Stomach (tissue), 9 donors: Measurements from ENCODE around the gene ADGRA1. TPM values are rescaled to one million over a fixed set of nuclear protein-coding genes. Genes with fewer than 3 reads are reported as not detected.

ENCODE experiments used
- DNase-seq, 2 donors: peaks; one replicate each; pipeline versions ENCODE4 v3.0.0 to v3.0.0-alpha.2; 2013 to 2019
- H3K27ac ChIP-seq, 5 donors: fragments of 200-600 bp in 4 of 5; sonication (generic) in 4 of 5; one replicate each; pipeline ENCODE4 v1.5.1; 2013 to 2019; ENCODE audit warnings: mild to moderate bottlenecking in 1 of 5, moderate library complexity in 1 of 5
- H3K27me3 ChIP-seq, 3 donors: fragments of 200-600 bp; sonication (generic); one replicate each; pipeline ENCODE4 v1.5.1; 2017 to 2019; ENCODE audit warnings: mixed run types in 1 of 3
- H3K36me3 ChIP-seq, 4 donors: fragments of 200-600 bp; sonication (generic); 1 replicate in 3 of 4; 2 replicates in 1 of 4; pipeline ENCODE4 v1.5.1; 2016 to 2019
- H3K4me1 ChIP-seq, 4 donors: fragments of 200-600 bp; sonication (generic); one replicate each; pipeline ENCODE4 v1.5.1; 2016 to 2019
- H3K4me3 ChIP-seq, 4 donors: fragments of 200-600 bp; sonication (generic) in 3 of 4; one replicate each; pipeline ENCODE4 v1.5.1; 2016 to 2019; ENCODE audit warnings: mild to moderate bottlenecking in 1 of 4
- H3K9me3 ChIP-seq, 4 donors: fragments of 200-600 bp; sonication (generic); one replicate each; pipeline ENCODE4 v1.5.1; 2016 to 2019
- EP300 ChIP-seq: sonication (generic); formaldehyde crosslinking; IDR thresholded peaks from one replicate; pipeline ENCODE4 v1.6.1; 2017; ENCODE audit warnings: antibody characterized with exemption
- POLR2A ChIP-seq, 4 donors: fragments of 450-650 bp; IDR thresholded peaks; one replicate each; pipeline ENCODE4 v1.6.1; 2016; ENCODE audit warnings: antibody characterized with exemption in 4 of 4, control low read depth in 2 of 4, mild to moderate bottlenecking in 1 of 4, moderate library complexity in 1 of 4
- POLR2AphosphoS5 ChIP-seq, 3 donors: sonication (generic); formaldehyde crosslinking; IDR thresholded peaks; one replicate each; pipeline ENCODE4 v1.6.1; 2016; ENCODE audit warnings: antibody characterized with exemption in 3 of 3
- WGBS, 5 donors: extraction: QIAGEN DNeasy Blood & Tissue Kit in 3 of 5; methylation state at CpG; one replicate each; pipeline versions ENCODE4 v1.1.5 to v1.1.7; 2013 to 2018; 5-methylcytosine and 5-hydroxymethylcytosine counted together
- intact Hi-C: fragments of 100-400 bp; cut with DNase I; formaldehyde crosslinking; loops from one replicate; pipeline ENCODE4 v1.15.1; 2023; ENCODE audit warnings: low total_unique reads
- polyA plus RNA-seq, 3 donors: library from polyadenylated mRNA; stranded (reverse); fragments of 200-250 nt; gene quantifications; one replicate each; pipeline ENCODE4 v1.2.3, GENCODE V29; 2013
- total RNA-seq, 5 donors: library from RNA; depleted of rRNA; stranded (reverse); fragments of >200 nt; gene quantifications; one replicate each; pipeline versions ENCODE4 v1.1.0 to v1.2.3, GENCODE V29; 2014 to 2016
- TF ChIP-seq, protein P1 (sequence below), 7 experiments: fragments of 450-650 bp in 4 of 7; fragments of 200-600 bp in 3 of 7; sonication (generic) in 3 of 7; IDR thresholded peaks; one replicate each; pipeline ENCODE4 v1.5.1; 2016 to 2019; ENCODE audit warnings: antibody characterized with exemption in 7 of 7, control low read depth in 2 of 7, mild to moderate bottlenecking in 1 of 7
- donor health status: healthy with polysubstance abuse.
- donor health status: Bipolar disorder and iron deficiency.
- donor health status: healthy.

ADGRA1 gene
- total and polyA plus RNA-seq, 8 donors, result under 0.01 to 0.73 (median 0.14) TPM; not detected in 5

GRCh38 chr10:133163889-133164815 is 76.4 kb downstream of the ADGRA1 start:
- H3K4me3 ChIP-seq, result no peak overlapping the region
- no peak overlapping the region for H3K27ac ChIP-seq
- H3K36me3 ChIP-seq, result no peaks in the 10 kb centered on the region
- no peak for DNase-seq
- H3K27me3 ChIP-seq, result peaks cover 3 to 90% (median 37%) of the 10 kb centered on the region in 3 donors
- 67 to 83% (median 82%) methylated on average over 23 to 31 of the region's 31 CpGs for WGBS, 5 donors
- intact Hi-C loops, result no loop called here
- peaks cover 13 to 25% (median 22%) of the 10 kb centered on the region in 4 donors for H3K4me1 ChIP-seq
- TF ChIP-seq, protein P1, sequence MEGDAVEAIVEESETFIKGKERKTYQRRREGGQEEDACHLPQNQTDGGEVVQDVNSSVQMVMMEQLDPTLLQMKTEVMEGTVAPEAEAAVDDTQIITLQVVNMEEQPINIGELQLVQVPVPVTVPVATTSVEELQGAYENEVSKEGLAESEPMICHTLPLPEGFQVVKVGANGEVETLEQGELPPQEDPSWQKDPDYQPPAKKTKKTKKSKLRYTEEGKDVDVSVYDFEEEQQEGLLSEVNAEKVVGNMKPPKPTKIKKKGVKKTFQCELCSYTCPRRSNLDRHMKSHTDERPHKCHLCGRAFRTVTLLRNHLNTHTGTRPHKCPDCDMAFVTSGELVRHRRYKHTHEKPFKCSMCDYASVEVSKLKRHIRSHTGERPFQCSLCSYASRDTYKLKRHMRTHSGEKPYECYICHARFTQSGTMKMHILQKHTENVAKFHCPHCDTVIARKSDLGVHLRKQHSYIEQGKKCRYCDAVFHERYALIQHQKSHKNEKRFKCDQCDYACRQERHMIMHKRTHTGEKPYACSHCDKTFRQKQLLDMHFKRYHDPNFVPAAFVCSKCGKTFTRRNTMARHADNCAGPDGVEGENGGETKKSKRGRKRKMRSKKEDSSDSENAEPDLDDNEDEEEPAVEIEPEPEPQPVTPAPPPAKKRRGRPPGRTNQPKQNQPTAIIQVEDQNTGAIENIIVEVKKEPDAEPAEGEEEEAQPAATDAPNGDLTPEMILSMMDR (IDR thresholded peaks at IDR 0.05), result no peak
- TF ChIP-seq POLR2A (IDR thresholded peaks at IDR 0.05) (no peak), EP300 (no peak), POLR2AphosphoS5 (IDR thresholded peaks at IDR 0.05) (no peak)
- no peaks in the 10 kb centered on the region for H3K9me3 ChIP-seq

- no peak overlapping the region for H3K4me3 ChIP-seq
- intact Hi-C loops, result no loop called here
- H3K4me1 ChIP-seq, result peaks cover 13 to 16% (median 15%) of the 10 kb centered on the region in 4 donors
- no peaks in the 10 kb centered on the region for H3K9me3 ChIP-seq
- no peak overlapping the region for H3K27ac ChIP-seq
- no peak for TF ChIP-seq EP300
- no peak for TF ChIP-seq POLR2A (IDR thresholded peaks at IDR 0.05)
- TF ChIP-seq POLR2AphosphoS5 (IDR thresholded peaks at IDR 0.05), result no peak
- TF ChIP-seq, protein P1 (IDR thresholded peaks at IDR 0.05), result no peak
- WGBS, 5 donors, result 74 to 83% (median 82%) methylated on average over 11 to 26 of the region's 26 CpGs
- H3K36me3 ChIP-seq, result no peaks in the 10 kb centered on the region
- H3K27me3 ChIP-seq, result peaks cover 3 to 82% (median 29%) of the 10 kb centered on the region in 3 donors
- no peak for DNase-seq
These were observed 77.3 kb downstream of the ADGRA1 start for GRCh38 chr10:133164816-133165555.

GRCh38 chr10:133165556-133166503 is 78.1 kb downstream of the ADGRA1 start:
- no peaks in the 10 kb centered on the region for H3K9me3 ChIP-seq
- no peak overlapping the region for H3K4me3 ChIP-seq
- H3K27me3 ChIP-seq, result peaks cover 3 to 74% (median 22%) of the 10 kb centered on the region in 3 donors
- TF ChIP-seq POLR2AphosphoS5 (IDR thresholded peaks at IDR 0.05) (no peak), POLR2A (IDR thresholded peaks at IDR 0.05) (no peak), EP300 (no peak)
- TF ChIP-seq, protein P1 (IDR thresholded peaks at IDR 0.05), result no peak
- peaks cover 7 to 11% (median 8%) of the 10 kb centered on the region in 4 donors for H3K4me1 ChIP-seq
- no peak overlapping the region for H3K27ac ChIP-seq
- no peaks in the 10 kb centered on the region for H3K36me3 ChIP-seq
- 83 to 90% (median 87%) methylated on average over 17 to 40 of the region's 40 CpGs for WGBS, 5 donors
- intact Hi-C loops, result no loop called here
- no peak for DNase-seq
